ENCODE data around the gene RASAL1. TPM values are rescaled to one million over a fixed set of nuclear protein-coding genes. Genes with fewer than 3 reads are reported as not detected.

RASAL1 gene
- polyA plus RNA-seq, 2 of the 4 experiments (the other 2 are of a cell fraction): 0.30 to 0.34 TPM

GRCh38 chr12:113062502-113063395 is 72.8 kb downstream of the RASAL1 start:
- no peaks in the 10 kb centered on the region for H3K9me3 ChIP-seq
- ChIA-PET CTCF (interaction anchor here (0.6 to 3.2 kb wide), 9 partner anchors 12 to 135 kb away, joined by 3 to 30 read pairs (median 4); no protein-coding TSS in a partner anchor), POLR2A (no interaction called here)
- no peak; a peak in 1 of 6 replicates for ATAC-seq
- no peak overlapping the region for H3K4me2 ChIP-seq
- no peak overlapping the region for H3K27ac ChIP-seq
- H3K4me3 ChIP-seq: no peak overlapping the region
- no peaks in the 10 kb centered on the region for H3K4me1 ChIP-seq
- DNase-seq (ENCODE audit: low read depth in 1 of 2, low spot score in 1 of 2): no peak
- WGBS (ENCODE audit: missing lambda C conversion rate): 62% methylated on average over 20 of the region's 23 CpGs
- no peak for TF ChIP-seq HMGXB4 (CRISPR knock-in tag; IDR thresholded peaks at IDR 0.05; ENCODE audit: borderline replicate concordance)
- no peak for TF ChIP-seq ZC3H11A (IDR thresholded peaks at IDR 0.05)
- no peak for TF ChIP-seq KDM5A (IDR thresholded peaks at IDR 0.05)
- TF ChIP-seq CBX8 (IDR thresholded peaks at IDR 0.05): no peak
- TF ChIP-seq HDAC2 (IDR thresholded peaks at IDR 0.05): no peak
- TF ChIP-seq KDM1A (IDR thresholded peaks at IDR 0.05; ENCODE audit: low read depth): no peak
- FAIRE-seq: no peak

GRCh38 chr12:113061061-113061694 is 74.4 kb downstream of the RASAL1 start:
- WGBS (ENCODE audit: missing lambda C conversion rate): 25% methylated on average over 10 of the region's 10 CpGs
- Histone ChIP-seq H3K27ac (no peak overlapping the region), H3K4me3 (no peak overlapping the region), H3K4me1 (0 out of 3 replicates have a peak, but pooled peaks cover 6% of the 10 kb centered on the region), H3K9me3 (no peaks in the 10 kb centered on the region), H3K4me2 (no peak overlapping the region)
- DNase-seq (ENCODE audit: low read depth in 1 of 2, low spot score in 1 of 2) (no peak), ATAC-seq (no peak), FAIRE-seq (no peak)
- ChIA-PET POLR2A (no interaction called here), CTCF (interaction anchor here (1.0 to 3.2 kb wide), 2 partner anchors 12 to 113 kb away, joined by 4 to 30 read pairs; no protein-coding TSS in a partner anchor)
- TF ChIP-seq NFE2L2 (conservative IDR thresholded peaks at IDR 0.05; ENCODE audit: low read length): no peak

GRCh38 chr12:113060336-113060960 is 75.1 kb downstream of the RASAL1 start:
- TF ChIP-seq USF2 (IDR thresholded peaks at IDR 0.05) (no peak), RARB (CRISPR knock-in tag; IDR thresholded peaks at IDR 0.05) (no peak), NR3C1 (IDR thresholded peaks at IDR 0.05) (no peak), PHF8 (IDR thresholded peaks at IDR 0.05; ENCODE audit: borderline replicate concordance, low read depth) (no peak), HDAC2 (IDR thresholded peaks at IDR 0.05) (no peak), ZC3H11A (IDR thresholded peaks at IDR 0.05) (no peak), REST (IDR thresholded peaks at IDR 0.05) (no peak)
- no peak overlapping the region for H3K4me3 ChIP-seq
- ChIA-PET POLR2A (no interaction called here), CTCF (no interaction called here)
- 55% methylated on average over 7 of the region's 7 CpGs for WGBS (ENCODE audit: missing lambda C conversion rate)
- H3K4me1 ChIP-seq: 0 out of 3 replicates have a peak, but pooled peaks cover 6% of the 10 kb centered on the region
- no peak overlapping the region for H3K4me2 ChIP-seq
- no peaks in the 10 kb centered on the region for H3K9me3 ChIP-seq
- no peak overlapping the region for H3K27ac ChIP-seq
- ATAC-seq (no peak), FAIRE-seq (no peak), DNase-seq (ENCODE audit: low read depth in 1 of 2, low spot score in 1 of 2) (no peak)
